ENCODE results near the gene BAG3. TPM values are rescaled to one million over a fixed set of nuclear protein-coding genes. Genes with fewer than 3 reads are reported as not detected.
A peak's percentile ranks its signal among the peaks of the same experiment; 100 is the strongest.

BAG3 gene
- total and polyA plus RNA-seq, 7 donors, result 10.8 to 62.4 (median 32.9) TPM

DNA sequence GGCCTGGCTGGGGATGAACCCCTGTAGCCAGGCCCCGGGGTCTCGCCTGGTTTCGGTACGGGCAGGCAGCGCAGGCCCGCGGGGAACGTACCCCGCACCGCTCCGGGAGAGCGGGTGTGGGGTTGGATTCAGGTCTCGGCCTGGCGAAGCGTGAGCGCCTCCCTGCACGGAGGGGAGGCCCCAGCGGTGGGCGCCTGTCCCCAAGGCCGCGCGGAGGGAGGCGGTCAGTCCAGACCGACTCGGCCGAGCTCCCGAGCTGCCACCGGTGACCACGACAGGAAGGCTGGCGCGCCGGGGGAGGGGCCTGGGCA lies 74.3 kb downstream of the BAG3 start:
- Histone ChIP-seq H3K36me3 (no peaks in the 10 kb centered on the region), H3K4me3 (peak overlapping the region; percentile 49 to 98 (median 88)), H3K9me3 (no peaks in the 10 kb centered on the region), H3K27me3 (no peaks in the 10 kb centered on the region), H3K4me1 (peaks cover 0 to 33% (median 29%) of the 10 kb centered on the region in 4 donors), H3K27ac (peak overlapping the region; percentile 92 to 98 (median 94))
- no peak for TF ChIP-seq CTCF (IDR thresholded peaks at IDR 0.05)
- peak; percentile 76 to 93 (median 92) for TF ChIP-seq POLR2AphosphoS5 (IDR thresholded peaks at IDR 0.05)
- TF ChIP-seq EP300 (IDR thresholded peaks at IDR 0.05), result no peak
- TF ChIP-seq POLR2A (IDR thresholded peaks at IDR 0.05), result peak; percentile 57 to 81
- intact Hi-C loops (cut with DNase I), result loop anchor here (5.0 kb wide), 1 partner anchor 118 kb away; no protein-coding TSS in a partner anchor
- no peak for DNase-seq
- 0 to 1% methylated on average over 32 of the region's 32 CpGs for WGBS, 2 donors

GRCh38 chr10:119725828-119726675 lies 74.9 kb downstream of the BAG3 start, which contains the start of gene INPP5F:
Gene INPP5F (plus strand): TSS chr10:119726050. CDS start chr10:119726263, 213 bp downstream.
- peaks cover 0 to 33% (median 29%) of the 10 kb centered on the region in 4 donors for H3K4me1 ChIP-seq
- no peaks in the 10 kb centered on the region for H3K27me3 ChIP-seq
- TF ChIP-seq CTCF (IDR thresholded peaks at IDR 0.05) (peak in 1 of 4 experiments; percentile 46), POLR2AphosphoS5 (IDR thresholded peaks at IDR 0.05) (peak in 2 of 4 donors; percentile 7 to 62), EP300 (IDR thresholded peaks at IDR 0.05) (no peak)
- DNase-seq, result peak; percentile 100
- WGBS, 2 donors, result 1% methylated on average over 95 of the region's 95 CpGs
- H3K27ac ChIP-seq, result peak within 1 kb of the TSS; percentile 92 to 98 (median 94)
- H3K36me3 ChIP-seq, result no peaks in the 10 kb centered on the region
- H3K4me3 ChIP-seq, result peak within 1 kb of the TSS; percentile 73 to 98 (median 88)
- intact Hi-C loops (cut with DNase I), result loop anchor here (5.0 kb wide), 1 partner anchor 119 kb away; no protein-coding TSS in a partner anchor
- H3K9me3 ChIP-seq, result no peaks in the 10 kb centered on the region

- no peaks in the 10 kb centered on the region for H3K36me3 ChIP-seq
- H3K4me3 ChIP-seq, result peak overlapping the region; percentile 73 to 98 (median 88)
- peak overlapping the region; percentile 92 to 98 (median 94) for H3K27ac ChIP-seq
- DNase-seq, result no peak
- no peaks in the 10 kb centered on the region for H3K27me3 ChIP-seq
- intact Hi-C loops (cut with DNase I), result loop anchor here (5.0 kb wide), 1 partner anchor 119 kb away; no protein-coding TSS in a partner anchor
- no peaks in the 10 kb centered on the region for H3K9me3 ChIP-seq
- H3K4me1 ChIP-seq, result peaks cover 0 to 33% (median 29%) of the 10 kb centered on the region in 4 donors
- 41 to 51% methylated on average over 14 of the region's 14 CpGs for WGBS, 2 donors
- no peak for TF ChIP-seq POLR2AphosphoS5 (IDR thresholded peaks at IDR 0.05)
- no peak for TF ChIP-seq POLR2A (IDR thresholded peaks at IDR 0.05)
- TF ChIP-seq EP300 (IDR thresholded peaks at IDR 0.05), result no peak
- TF ChIP-seq CTCF (IDR thresholded peaks at IDR 0.05), result no peak
Observed at GRCh38 chr10:119726676-119727261, 75.6 kb downstream of the BAG3 start.

Other genes starting within 250 kb of the BAG3 start
- 100 to 1,000 TPM; 125 to 192 (median 167) TPM for gene RGS10, start 108.7 kb upstream of the BAG3 start, total RNA-seq
- 100 to 1,000 TPM in 1 of 3 donors, 10 to 100 TPM in 2; 54.1 to 106 (median 64.3) TPM for gene RGS10, start 108.7 kb upstream of the BAG3 start, polyA plus RNA-seq
- 100 to 1,000 TPM in 1 of 4 donors, 10 to 100 TPM in 3; 68.3 to 132 (median 90.0) TPM for gene TIAL1, start 54.4 kb upstream of the BAG3 start, total RNA-seq
- gene TIAL1, start 54.4 kb upstream of the BAG3 start, polyA plus RNA-seq, result 10 to 100 TPM; 29.4 to 47.8 (median 30.1) TPM
- gene INPP5F, start 74.7 kb downstream of the BAG3 start, total RNA-seq, result 10 to 100 TPM; 16.0 to 22.2 (median 19.2) TPM
- gene INPP5F, start 74.7 kb downstream of the BAG3 start, polyA plus RNA-seq, result 1 to 10 TPM; 4.4 to 7.7 (median 6.6) TPM
- 10 to 100 TPM; 36.8 to 64.9 (median 63.9) TPM for gene MCMBP, start 221.5 kb downstream of the BAG3 start, total RNA-seq
- gene MCMBP, start 221.5 kb downstream of the BAG3 start, polyA plus RNA-seq, result 10 to 100 TPM; 20.4 to 29.3 (median 25.4) TPM
- 10 to 100 TPM; 17.5 to 31.4 (median 19.1) TPM for gene SEC23IP, start 241.3 kb downstream of the BAG3 start, total RNA-seq
- 10 to 100 TPM in 2 of 3 donors, 1 to 10 TPM in 1; 8.3 to 28.8 (median 13.4) TPM for gene SEC23IP, start 241.3 kb downstream of the BAG3 start, polyA plus RNA-seq